OCI-LY1 (cell line): ENCODE results near the gene FRMD4A.

Source experiments
- EZH2 ChIP-seq: fragments of 200-600 bp; sonication (generic), shearing (Covaris generic); IDR thresholded peaks from 2 replicates; pipeline ENCODE4 v1.8.0; 2017; ENCODE audit warnings: borderline replicate concordance, mixed run types, mild to moderate bottlenecking, antibody characterized with exemption, low read length, moderate library complexity, mixed read lengths
- TF ChIP-seq, protein P1 (sequence below): fragments of 200-600 bp; sonication (generic), shearing (Covaris generic); IDR thresholded peaks from 2 replicates; pipeline ENCODE4 v1.5.1; 2017; ENCODE audit warnings: mild to moderate bottlenecking, antibody characterized with exemption, low read length, moderate library complexity, mixed read lengths

GRCh38 chr10:14371581-14371980, 40.9 kb upstream of the FRMD4A start:
- no peak for TF ChIP-seq EZH2
- TF ChIP-seq, protein P1, sequence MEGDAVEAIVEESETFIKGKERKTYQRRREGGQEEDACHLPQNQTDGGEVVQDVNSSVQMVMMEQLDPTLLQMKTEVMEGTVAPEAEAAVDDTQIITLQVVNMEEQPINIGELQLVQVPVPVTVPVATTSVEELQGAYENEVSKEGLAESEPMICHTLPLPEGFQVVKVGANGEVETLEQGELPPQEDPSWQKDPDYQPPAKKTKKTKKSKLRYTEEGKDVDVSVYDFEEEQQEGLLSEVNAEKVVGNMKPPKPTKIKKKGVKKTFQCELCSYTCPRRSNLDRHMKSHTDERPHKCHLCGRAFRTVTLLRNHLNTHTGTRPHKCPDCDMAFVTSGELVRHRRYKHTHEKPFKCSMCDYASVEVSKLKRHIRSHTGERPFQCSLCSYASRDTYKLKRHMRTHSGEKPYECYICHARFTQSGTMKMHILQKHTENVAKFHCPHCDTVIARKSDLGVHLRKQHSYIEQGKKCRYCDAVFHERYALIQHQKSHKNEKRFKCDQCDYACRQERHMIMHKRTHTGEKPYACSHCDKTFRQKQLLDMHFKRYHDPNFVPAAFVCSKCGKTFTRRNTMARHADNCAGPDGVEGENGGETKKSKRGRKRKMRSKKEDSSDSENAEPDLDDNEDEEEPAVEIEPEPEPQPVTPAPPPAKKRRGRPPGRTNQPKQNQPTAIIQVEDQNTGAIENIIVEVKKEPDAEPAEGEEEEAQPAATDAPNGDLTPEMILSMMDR: no peak
